ENCODE data around the gene OTOR.

The OTOR gene

GRCh38 chr20:16714242-16714641 is 33.9 kb upstream of the OTOR start:
- no peak for TF ChIP-seq SPI1 (IDR thresholded peaks at IDR 0.05; ENCODE audit: borderline replicate concordance, low read depth)
- no peak for TF ChIP-seq GABPA (IDR thresholded peaks at IDR 0.05; ENCODE audit: low read depth)
- no peak for TF ChIP-seq REST (IDR thresholded peaks at IDR 0.05; ENCODE audit: insufficient replicate concordance, low read depth)
- TF ChIP-seq CTCF (IDR thresholded peaks at IDR 0.05; ENCODE audit: insufficient read depth, low read length) = no peak
- TF ChIP-seq POLR2AphosphoS5 (IDR thresholded peaks at IDR 0.05; ENCODE audit: low read depth) = no peak

DNA sequence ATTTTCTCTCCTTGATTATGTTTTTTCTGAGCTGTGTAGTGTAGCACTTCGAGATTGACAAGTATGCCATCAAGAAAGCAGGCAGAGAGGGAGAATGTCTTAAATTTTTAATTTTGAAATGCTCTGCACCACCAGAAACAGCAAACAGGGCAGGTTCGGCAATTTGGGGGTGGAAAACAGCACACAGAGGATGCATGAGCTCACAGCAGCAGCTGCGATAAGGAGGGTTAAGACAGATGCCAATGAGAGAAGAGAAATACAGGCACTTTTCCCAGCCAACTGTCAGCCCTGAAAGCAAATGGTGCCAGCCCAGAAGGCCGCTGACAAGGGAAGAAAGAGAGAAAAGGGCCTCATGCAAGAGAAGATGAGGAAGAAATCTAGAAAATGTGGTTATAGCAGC is 33.4 kb upstream of the OTOR start:
- Histone ChIP-seq H3K4me3 (replicated peaks; ENCODE audit: insufficient read depth, low read length) (no peak overlapping the region), H3K27ac (replicated peaks) (no peak overlapping the region), H3K27me3 (ENCODE audit: insufficient read depth, poor library complexity, severe bottlenecking) (no peaks in the 10 kb centered on the region)
- TF ChIP-seq GABPA (IDR thresholded peaks at IDR 0.05; ENCODE audit: low read depth) (no peak), POLR2AphosphoS5 (IDR thresholded peaks at IDR 0.05; ENCODE audit: low read depth) (no peak), SPI1 (IDR thresholded peaks at IDR 0.05; ENCODE audit: borderline replicate concordance, low read depth) (no peak), REST (IDR thresholded peaks at IDR 0.05; ENCODE audit: insufficient replicate concordance, low read depth) (no peak), CTCF (IDR thresholded peaks at IDR 0.05; ENCODE audit: insufficient read depth, low read length) (no peak)
- no peak for DNase-seq (ENCODE audit: low read depth in 1 of 2, low spot score in 1 of 2)

More at GRCh38 chr20:16714242-16714641, 33.9 kb upstream of the OTOR start:
- H3K27ac ChIP-seq (replicated peaks) = no peak overlapping the region
- no peak for DNase-seq (ENCODE audit: low read depth in 1 of 2, low spot score in 1 of 2)
- H3K4me3 ChIP-seq (replicated peaks; ENCODE audit: insufficient read depth, low read length) = no peak overlapping the region
- no peaks in the 10 kb centered on the region for H3K27me3 ChIP-seq (ENCODE audit: insufficient read depth, poor library complexity, severe bottlenecking)

- Histone ChIP-seq H3K4me3 (replicated peaks; ENCODE audit: insufficient read depth, low read length) (no peak overlapping the region), H3K27ac (replicated peaks) (no peak overlapping the region), H3K27me3 (ENCODE audit: insufficient read depth, poor library complexity, severe bottlenecking) (no peaks in the 10 kb centered on the region)
- no peak for DNase-seq (ENCODE audit: low read depth in 1 of 2, low spot score in 1 of 2)
- TF ChIP-seq CTCF (IDR thresholded peaks at IDR 0.05; ENCODE audit: insufficient read depth, low read length) (no peak), GABPA (IDR thresholded peaks at IDR 0.05; ENCODE audit: low read depth) (no peak), SPI1 (IDR thresholded peaks at IDR 0.05; ENCODE audit: borderline replicate concordance, low read depth) (no peak), POLR2AphosphoS5 (IDR thresholded peaks at IDR 0.05; ENCODE audit: low read depth) (no peak), REST (IDR thresholded peaks at IDR 0.05; ENCODE audit: insufficient replicate concordance, low read depth) (no peak)
Measured at GRCh38 chr20:16719421-16719820, 28.7 kb upstream of the OTOR start.

All from HL-60 (cell line).